HFFc6 (cell line): ENCODE data around the gene ZP4. TPM values are rescaled to one million over a fixed set of nuclear protein-coding genes. Genes with fewer than 3 reads are reported as not detected.

Source experiments
- DNase-seq: peaks from one replicate; pipeline ENCODE4 v3.0.0-alpha.2; 2018
- H3K27ac Mint-ChIP-seq: 2 replicates; pipeline ENCODE4 v1.8.0; 2020; ENCODE audit warnings: mild to moderate bottlenecking, mixed read lengths
- H3K27me3 Mint-ChIP-seq: 2 replicates; pipeline ENCODE4 v1.8.0; 2021; ENCODE audit warnings: mild to moderate bottlenecking, moderate library complexity, mixed read lengths; ENCODE audit not compliant: insufficient read depth
- H3K36me3 Mint-ChIP-seq: 2 replicates; pipeline ENCODE4 v1.8.0; 2021; ENCODE audit warnings: low read depth, mixed read lengths
- H3K4me1 Mint-ChIP-seq: 2 replicates; pipeline ENCODE4 v1.8.0; 2020; ENCODE audit warnings: low read depth, mixed read lengths
- H3K4me3 Mint-ChIP-seq: 2 replicates; pipeline ENCODE4 v1.8.0; 2020; ENCODE audit warnings: mild to moderate bottlenecking, moderate library complexity, mixed read lengths
- H3K9me3 Mint-ChIP-seq: 2 replicates; pipeline ENCODE4 v1.8.0; 2020; ENCODE audit warnings: mild to moderate bottlenecking, mixed read lengths
- CTCF ChIP-seq: fragments of 200-600 bp; sonication (generic); IDR thresholded peaks from 2 replicates; pipeline ENCODE4 v1.5.0; 2021; ENCODE audit warnings: antibody characterized with exemption, mild to moderate bottlenecking
- long read RNA-seq: library from polyadenylated mRNA; unstranded; transcript quantifications from one replicate; pipeline ENCODE4 v2.0.0, GENCODE V29; 2019
- total RNA-seq, 6 experiments: library from RNA; stranded (reverse); fragmentation: NEBNext Ultra II Directional; extraction: Animal tissue kit (Norgen Biotek cat#: 25700); gene quantifications; 2 replicates in 1 of 6; 3 replicates in 5 of 6; pipeline ENCODE4 v1.2.3, GENCODE V29; 2021

Gene ZP4
- total RNA-seq, result not detected
- long read RNA-seq, result 0 reads

GRCh38 chr1:237890822-237891221 is at the start of gene ZP4:
ZP4 (minus strand) TSS chr1:237890922; CDS start chr1:237890635, 287 bp downstream.
- Mint-ChIP-seq H3K9me3 (0 out of 2 replicates have a peak, but pooled peaks cover 4% of the 10 kb centered on the region), H3K27me3 (peaks cover 4% of the 10 kb centered on the region; the same call in 1 of the 2 replicates), H3K27ac (no peak within 1 kb of the TSS), H3K4me1 (no peaks in the 10 kb centered on the region; the same call in 1 of the 2 replicates), H3K36me3 (no peaks in the 10 kb centered on the region), H3K4me3 (no peak within 1 kb of the TSS)
- DNase-seq, result no peak
- no peak for TF ChIP-seq CTCF

- H3K4me3 Mint-ChIP-seq, result no peak overlapping the region
- H3K27ac Mint-ChIP-seq, result no peak overlapping the region
- TF ChIP-seq CTCF, result peak; percentile 70
- no peak for DNase-seq
- no peaks in the 10 kb centered on the region for H3K4me1 Mint-ChIP-seq
- H3K27me3 Mint-ChIP-seq, result no peaks in the 10 kb centered on the region; the same call in none of the 2 replicates
- H3K36me3 Mint-ChIP-seq, result no peaks in the 10 kb centered on the region
- H3K9me3 Mint-ChIP-seq, result peaks cover 8% of the 10 kb centered on the region; the same call in 1 of the 2 replicates
Observed at GRCh38 chr1:237938553-237938952, 47.8 kb upstream of the ZP4 start.

- no peak overlapping the region for H3K4me3 Mint-ChIP-seq
- no peaks in the 10 kb centered on the region for H3K4me1 Mint-ChIP-seq
- H3K36me3 Mint-ChIP-seq, result no peaks in the 10 kb centered on the region
- no peak for DNase-seq
- TF ChIP-seq CTCF, result no peak
- no peak overlapping the region for H3K27ac Mint-ChIP-seq
- no peaks in the 10 kb centered on the region; the same call in none of the 2 replicates for H3K27me3 Mint-ChIP-seq
- peaks cover 8% of the 10 kb centered on the region; the same call in 1 of the 2 replicates for H3K9me3 Mint-ChIP-seq
Observed at GRCh38 chr1:237938068-237938467, 47.3 kb upstream of the ZP4 start.

- H3K4me1 Mint-ChIP-seq, result no peaks in the 10 kb centered on the region
- H3K9me3 Mint-ChIP-seq, result peaks cover 1% of the 10 kb centered on the region; the same call in 1 of the 2 replicates
- no peaks in the 10 kb centered on the region; the same call in 1 of the 2 replicates for H3K27me3 Mint-ChIP-seq
- TF ChIP-seq CTCF, result no peak
- H3K36me3 Mint-ChIP-seq, result no peaks in the 10 kb centered on the region
- peak; percentile 19 for DNase-seq
- no peak overlapping the region for H3K4me3 Mint-ChIP-seq
- H3K27ac Mint-ChIP-seq, result no peak overlapping the region
Observed at GRCh38 chr1:237932816-237933215, 42.1 kb upstream of the ZP4 start.

GRCh38 chr1:237931581-237931980 is 40.9 kb upstream of the ZP4 start:
- H3K27ac Mint-ChIP-seq, result no peak overlapping the region
- DNase-seq, result no peak
- H3K27me3 Mint-ChIP-seq, result no peaks in the 10 kb centered on the region; the same call in 1 of the 2 replicates
- H3K4me3 Mint-ChIP-seq, result no peak overlapping the region
- H3K4me1 Mint-ChIP-seq, result no peaks in the 10 kb centered on the region
- no peaks in the 10 kb centered on the region for H3K9me3 Mint-ChIP-seq
- no peaks in the 10 kb centered on the region for H3K36me3 Mint-ChIP-seq
- no peak for TF ChIP-seq CTCF
